Esophagus muscularis mucosa (tissue), 4 donors: ENCODE measurements around the gene GGT1.
"Not testable (repeated sequence)": the region's sequence is repeated elsewhere in the genome, so short reads cannot be mapped to it uniquely, and the experiment has no call there.

Experiments used
- EP300 ChIP-seq: sonication (generic); formaldehyde crosslinking; IDR thresholded peaks from one replicate; pipeline ENCODE4 v1.6.1; 2017; ENCODE audit warnings: antibody characterized with exemption
- POLR2A ChIP-seq: fragments of 450-650 bp; IDR thresholded peaks from one replicate; pipeline ENCODE4 v1.6.1; 2017; ENCODE audit warnings: antibody characterized with exemption, moderate library complexity, mild to moderate bottlenecking, low read depth
- POLR2AphosphoS5 ChIP-seq, 2 donors: sonication (generic); formaldehyde crosslinking; IDR thresholded peaks; one replicate each; pipeline ENCODE4 v1.6.1; 2017; ENCODE audit warnings: antibody characterized with exemption in 2 of 2
- TF ChIP-seq, protein P1 (sequence below), 3 experiments: fragments of 200-600 bp in 2 of 3; fragments of 450-650 bp in 1 of 3; sonication (generic) in 2 of 3; IDR thresholded peaks; one replicate each; pipeline ENCODE4 v1.5.1; 2017 to 2019; ENCODE audit warnings: antibody characterized with exemption in 3 of 3, mild to moderate bottlenecking in 2 of 3, moderate library complexity in 1 of 3

DNA sequence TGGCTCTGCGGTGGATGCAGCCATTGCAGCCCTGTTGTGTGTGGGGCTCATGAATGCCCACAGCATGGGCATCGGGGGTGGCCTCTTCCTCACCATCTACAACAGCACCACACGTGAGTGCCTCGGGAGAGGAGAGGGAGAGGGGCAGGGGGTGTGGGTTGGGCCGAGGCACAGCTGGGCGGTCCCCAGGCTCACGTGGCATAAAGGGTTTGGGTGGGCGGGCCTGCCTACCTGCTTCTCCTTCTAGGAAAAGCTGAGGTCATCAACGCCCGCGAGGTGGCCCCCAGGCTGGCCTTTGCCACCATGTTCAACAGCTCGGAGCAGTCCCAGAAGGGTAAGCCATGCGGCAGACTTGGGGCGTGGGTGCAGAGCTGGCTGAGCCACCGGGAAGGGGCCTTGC is 11.8 kb downstream of the GGT1 start:
- not testable (repeated sequence) for TF ChIP-seq POLR2A; POLR2AphosphoS5 (IDR thresholded peaks at IDR 0.05); EP300
- TF ChIP-seq, protein P1, sequence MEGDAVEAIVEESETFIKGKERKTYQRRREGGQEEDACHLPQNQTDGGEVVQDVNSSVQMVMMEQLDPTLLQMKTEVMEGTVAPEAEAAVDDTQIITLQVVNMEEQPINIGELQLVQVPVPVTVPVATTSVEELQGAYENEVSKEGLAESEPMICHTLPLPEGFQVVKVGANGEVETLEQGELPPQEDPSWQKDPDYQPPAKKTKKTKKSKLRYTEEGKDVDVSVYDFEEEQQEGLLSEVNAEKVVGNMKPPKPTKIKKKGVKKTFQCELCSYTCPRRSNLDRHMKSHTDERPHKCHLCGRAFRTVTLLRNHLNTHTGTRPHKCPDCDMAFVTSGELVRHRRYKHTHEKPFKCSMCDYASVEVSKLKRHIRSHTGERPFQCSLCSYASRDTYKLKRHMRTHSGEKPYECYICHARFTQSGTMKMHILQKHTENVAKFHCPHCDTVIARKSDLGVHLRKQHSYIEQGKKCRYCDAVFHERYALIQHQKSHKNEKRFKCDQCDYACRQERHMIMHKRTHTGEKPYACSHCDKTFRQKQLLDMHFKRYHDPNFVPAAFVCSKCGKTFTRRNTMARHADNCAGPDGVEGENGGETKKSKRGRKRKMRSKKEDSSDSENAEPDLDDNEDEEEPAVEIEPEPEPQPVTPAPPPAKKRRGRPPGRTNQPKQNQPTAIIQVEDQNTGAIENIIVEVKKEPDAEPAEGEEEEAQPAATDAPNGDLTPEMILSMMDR (IDR thresholded peaks at IDR 0.05), result not testable (repeated sequence)
